Neuronal stem cell (in vitro differentiated cells): ENCODE results near the gene BARX2.

Source experiments
- DNase-seq: peaks from one replicate; pipeline ENCODE4 v3.0.0-alpha.2; 2013; ENCODE audit warnings: low spot score
- H2AFZ ChIP-seq: one replicate; pipeline ENCODE4 v1.6.1; 2013; ENCODE audit warnings: mild to moderate bottlenecking, low read length, inconsistent platforms
- H2AK5ac ChIP-seq: 2 replicates; pipeline ENCODE4 v1.6.1; 2013; ENCODE audit warnings: low read depth, mild to moderate bottlenecking, inconsistent platforms, low read length, moderate library complexity, mixed read lengths
- H2BK120ac ChIP-seq: 2 replicates; pipeline ENCODE4 v1.6.1; 2013; ENCODE audit warnings: low read depth, mild to moderate bottlenecking, inconsistent platforms, low read length, moderate library complexity, mixed read lengths
- H2BK12ac ChIP-seq: one replicate; pipeline ENCODE4 v1.6.1; 2013; ENCODE audit warnings: low read length, inconsistent platforms
- H2BK15ac ChIP-seq: 2 replicates; pipeline ENCODE4 v1.6.1; 2013; ENCODE audit warnings: mild to moderate bottlenecking, low read length, inconsistent platforms, mixed read lengths
- H2BK5ac ChIP-seq: one replicate; pipeline ENCODE4 v1.6.1; 2013; ENCODE audit warnings: inconsistent platforms, mild to moderate bottlenecking, low read length, moderate library complexity
- H3K14ac ChIP-seq: one replicate; pipeline ENCODE4 v1.6.1; 2013; ENCODE audit warnings: low read length, inconsistent platforms
- H3K18ac ChIP-seq: 2 replicates; pipeline ENCODE4 v1.6.1; 2013; ENCODE audit warnings: low read length, inconsistent platforms
- H3K23ac ChIP-seq: 2 replicates; pipeline ENCODE4 v1.6.1; 2013; ENCODE audit warnings: low read depth, mild to moderate bottlenecking, mixed read lengths, low read length, inconsistent platforms; ENCODE audit not compliant: poor library complexity
- H3K27ac ChIP-seq: replicated peaks from 3 replicates; pipeline ENCODE4 v1.5.1; 2013; ENCODE audit warnings: low read length, inconsistent platforms
- H3K27me3 ChIP-seq, 3 experiments: 2 replicates each; pipeline ENCODE4 v1.6.1; 2013; ENCODE audit warnings: low read length in 3 of 3, mild to moderate bottlenecking in 2 of 3, inconsistent platforms in 1 of 3, low read depth in 1 of 3, mixed read lengths in 1 of 3, moderate library complexity in 1 of 3; ENCODE audit not compliant: control insufficient read depth in 3 of 3, insufficient read depth in 3 of 3
- H3K36me3 ChIP-seq, 2 donors: replicated peaks in 1 of 2; 2 replicates each; pipeline ENCODE4 v1.6.1; 2013; ENCODE audit warnings: low read length in 2 of 2; ENCODE audit not compliant: control insufficient read depth in 2 of 2, insufficient read depth in 2 of 2
- H3K4ac ChIP-seq: 2 replicates; pipeline ENCODE4 v1.6.1; 2013; ENCODE audit warnings: inconsistent platforms, mild to moderate bottlenecking, low read length, moderate library complexity
- H3K4me1 ChIP-seq, 2 donors: 1 replicate in 1 of 2; 2 replicates in 1 of 2; pipeline ENCODE4 v1.6.1; 2013; ENCODE audit warnings: low read length in 2 of 2, low read depth in 1 of 2; ENCODE audit not compliant: control insufficient read depth in 2 of 2, insufficient read depth in 1 of 2
- H3K4me2 ChIP-seq: one replicate; pipeline ENCODE4 v1.6.1; 2013; ENCODE audit warnings: mild to moderate bottlenecking, low read length, inconsistent platforms; ENCODE audit not compliant: insufficient read depth, poor library complexity, severe bottlenecking
- H3K4me3 ChIP-seq, 2 donors: 2 replicates each; pipeline ENCODE4 v1.5.1; 2013; ENCODE audit warnings: low read length in 2 of 2, mild to moderate bottlenecking in 2 of 2, inconsistent platforms in 1 of 2, moderate library complexity in 1 of 2
- H3K79me1 ChIP-seq: one replicate; pipeline ENCODE4 v1.6.1; 2013; ENCODE audit warnings: low read depth, mild to moderate bottlenecking, inconsistent platforms, low read length, moderate library complexity
- H3K9ac ChIP-seq: one replicate; pipeline ENCODE4 v1.6.1; 2013; ENCODE audit warnings: mild to moderate bottlenecking, low read depth, low read length, inconsistent platforms; ENCODE audit not compliant: poor library complexity
- H3K9me3 ChIP-seq, 2 donors: replicated peaks in 1 of 2; 2 replicates each; pipeline versions ENCODE3 to v1.6.1; 2013; ENCODE audit warnings: low read length in 2 of 2, mild to moderate bottlenecking in 2 of 2, inconsistent platforms in 1 of 2, low read depth in 1 of 2, mixed read lengths in 1 of 2, moderate library complexity in 1 of 2; ENCODE audit not compliant: control insufficient read depth in 2 of 2, insufficient read depth in 1 of 2
- H4K8ac ChIP-seq: one replicate; pipeline ENCODE4 v1.6.1; 2013; ENCODE audit warnings: low read depth, mild to moderate bottlenecking, inconsistent platforms, low read length, moderate library complexity
- H4K91ac ChIP-seq: one replicate; pipeline ENCODE4 v1.6.1; 2013; ENCODE audit warnings: low read length, low read depth, mild to moderate bottlenecking, inconsistent platforms; ENCODE audit not compliant: poor library complexity
- WGBS, 2 donors: extraction: QIAGEN DNeasy Blood & Tissue Kit; methylation state at CpG; one replicate each; pipeline ENCODE4 v1.1.7; 2013; ENCODE audit warnings: missing lambda C conversion rate in 2 of 2, mixed read lengths in 1 of 2; ENCODE audit not compliant: insufficient read length in 2 of 2, insufficient replicate concordance in 1 of 2; ENCODE audit errors: extremely low coverage in 2 of 2; 5-methylcytosine and 5-hydroxymethylcytosine counted together

BARX2 gene

GRCh38 chr11:129374081-129374992, 1.3 kb upstream of the BARX2 start:
- peak overlapping the region; percentile 28 to 52 for H3K4me3 ChIP-seq
- peak; percentile 24 for DNase-seq

GRCh38 chr11:129374993-129375750, 476 bp upstream of the BARX2 start:
- Histone ChIP-seq H3K9me3 (no peaks in the 10 kb centered on the region), H3K27me3 (peaks cover 40 to 100% (median 63%) of the 10 kb centered on the region in 3 experiments), H2BK120ac (no peak overlapping the region), H4K91ac (no peak overlapping the region), H3K23ac (no peak overlapping the region), H3K4me3 (peak overlapping the region; percentile 14 to 67), H2BK12ac (no peak overlapping the region), H2AK5ac (no peak overlapping the region), H3K27ac (no peak overlapping the region), H3K4ac (no peak overlapping the region), H3K9ac (no peak overlapping the region), H2AFZ (peak overlapping the region; percentile 82), H3K36me3 (no peaks in the 10 kb centered on the region), H3K4me1 (peaks cover 4 to 10% of the 10 kb centered on the region in 2 donors), H3K14ac (no peak overlapping the region), H4K8ac (no peak overlapping the region), H2BK5ac (no peak overlapping the region), H3K4me2 (peak overlapping the region; percentile 81), H2BK15ac (no peak overlapping the region), H3K18ac (no peak overlapping the region), H3K79me1 (no peaks in the 10 kb centered on the region)
- DNase-seq: peak; percentile 44
- no CpG with 5 or more reads among the region's 66 CpGs for WGBS, 2 donors

More at GRCh38 chr11:129374081-129374992, 1.3 kb upstream of the BARX2 start:
- Histone ChIP-seq H3K14ac (no peak overlapping the region), H2BK12ac (no peak overlapping the region), H3K4ac (no peak overlapping the region), H2AK5ac (peak overlapping the region; percentile 46), H3K9ac (peak overlapping the region; percentile 44), H3K36me3 (no peaks in the 10 kb centered on the region), H3K9me3 (no peaks in the 10 kb centered on the region), H3K4me1 (peaks cover 4 to 10% of the 10 kb centered on the region in 2 donors), H3K4me2 (peak overlapping the region; percentile 49), H2BK120ac (no peak overlapping the region), H2BK5ac (no peak overlapping the region), H3K18ac (peak overlapping the region; percentile 71), H2BK15ac (no peak overlapping the region), H3K79me1 (no peaks in the 10 kb centered on the region), H4K91ac (no peak overlapping the region), H3K27me3 (peaks cover 40 to 100% (median 68%) of the 10 kb centered on the region in 3 experiments), H2AFZ (peak overlapping the region; percentile 88), H3K27ac (no peak overlapping the region), H3K23ac (peak overlapping the region; percentile 80), H4K8ac (peak overlapping the region; percentile 17)
- WGBS, 2 donors: no CpG with 5 or more reads among the region's 57 CpGs

GRCh38 chr11:129376658-129377341, 1.2 kb downstream of the BARX2 start:
- no peak overlapping the region for H2BK5ac ChIP-seq
- H3K27me3 ChIP-seq: peaks cover 35 to 93% (median 51%) of the 10 kb centered on the region in 3 experiments
- H3K18ac ChIP-seq: no peak overlapping the region
- H2AFZ ChIP-seq: no peak overlapping the region
- H3K36me3 ChIP-seq: no peaks in the 10 kb centered on the region
- no peaks in the 10 kb centered on the region for H3K79me1 ChIP-seq
- DNase-seq: peak; percentile 49
- H4K91ac ChIP-seq: no peak overlapping the region
- no peak overlapping the region for H3K4ac ChIP-seq
- no peak overlapping the region for H3K27ac ChIP-seq
- peak overlapping the region; percentile 81 for H3K4me2 ChIP-seq
- no peak overlapping the region for H3K23ac ChIP-seq
- no peak overlapping the region for H2AK5ac ChIP-seq
- no peak overlapping the region for H2BK12ac ChIP-seq
- H3K4me3 ChIP-seq: no peak overlapping the region
- no peak overlapping the region for H4K8ac ChIP-seq
- no peak overlapping the region for H3K14ac ChIP-seq
- no peak overlapping the region for H2BK15ac ChIP-seq
- no CpG with 5 or more reads among the region's 12 CpGs for WGBS, 2 donors
- H3K9me3 ChIP-seq: no peaks in the 10 kb centered on the region
- no peak overlapping the region for H2BK120ac ChIP-seq
- H3K9ac ChIP-seq: no peak overlapping the region
- H3K4me1 ChIP-seq: peaks cover 4 to 10% of the 10 kb centered on the region in 2 donors
